HepG2 (cell line): ENCODE results near the gene CDC27.

Experiments used
- CTCF ChIP-seq: sonication (generic); formaldehyde crosslinking; IDR thresholded peaks from 2 replicates; pipeline ENCODE4 v1.5.0; 2020; ENCODE audit warnings: mild to moderate bottlenecking, missing genetic modification reagents, moderate library complexity
- ELF4 ChIP-seq: sonication (generic); formaldehyde crosslinking; IDR thresholded peaks from 2 replicates; pipeline ENCODE4 v1.5.0; 2020; ENCODE audit warnings: missing genetic modification reagents, mild to moderate bottlenecking, moderate library complexity, borderline replicate concordance
- ERF ChIP-seq: IDR thresholded peaks from 2 replicates; pipeline ENCODE4 v1.6.1; 2018; ENCODE audit warnings: missing biosample characterization, missing genetic modification reagents
- ESRRA ChIP-seq: sonication (generic); formaldehyde crosslinking; IDR thresholded peaks from 2 replicates; pipeline ENCODE4 v1.5.1; 2020; ENCODE audit warnings: mild to moderate bottlenecking, low read depth, missing genetic modification reagents
- IRF9 ChIP-seq: sonication (generic); formaldehyde crosslinking; IDR thresholded peaks from 2 replicates; pipeline ENCODE4 v1.8.0; 2022; ENCODE audit warnings: missing genetic modification reagents, mild to moderate bottlenecking, borderline replicate concordance
- ZKSCAN1 ChIP-seq: fragments of 150-350 bp; IDR thresholded peaks from 2 replicates; pipeline ENCODE4 v1.6.1; 2014; ENCODE audit warnings: low read length
- ZNF24 ChIP-seq: fragments of 450-650 bp; IDR thresholded peaks from 2 replicates; pipeline ENCODE4 v1.6.1; 2017; ENCODE audit warnings: antibody characterized with exemption, mild to moderate bottlenecking

GRCh38 chr17:47106130-47106529 lies 83.0 kb downstream of the CDC27 start:
- no peak for TF ChIP-seq ZKSCAN1
- TF ChIP-seq ELF4 (CRISPR knock-in tag) = no peak
- TF ChIP-seq IRF9 (CRISPR knock-in tag) = no peak
- TF ChIP-seq ERF (CRISPR knock-in tag) = no peak
- TF ChIP-seq CTCF (CRISPR knock-in tag) = no peak
- no peak for TF ChIP-seq ZNF24
- no peak for TF ChIP-seq ESRRA
